A549 (cell line): ENCODE measurements around the gene PEPD. TPM values are rescaled to one million over a fixed set of nuclear protein-coding genes. Genes with fewer than 3 reads are reported as not detected.

ENCODE experiments used
- ATAC-seq, 2 experiments: fragments of 200-7000 bp in 1 of 2; fragments of >200 bp in 1 of 2; cut with Nextera tagmentation in 1 of 2; cut with Tn5 transposase in 1 of 2; 3 replicates each; pipeline versions ENCODE4 v1.8.0 to v1.9.1; 2018 to 2020; ENCODE audit warnings: mild to moderate bottlenecking in 1 of 2, moderate library complexity in 1 of 2
- CTCF ChIA-PET: fragments of 300-600 bp; sonication (Branson Sonifier 250); formaldehyde crosslinking; extraction: SDS; loops from one replicate; lab custom pipeline; 2021; ENCODE audit warnings: antibody characterized with exemption, inconsistent platforms; lab: Yijun Ruan, JAX
- POLR2A ChIA-PET: fragments of 350-600 bp; formaldehyde crosslinking; extraction: SDS; loops from one replicate; lab custom pipeline; 2021; ENCODE audit warnings: antibody characterized with exemption, inconsistent platforms; lab: Yijun Ruan, JAX
- DNase-seq, 2 experiments: peaks; one replicate each; pipeline versions ENCODE4 v3.0.0 to v3.0.0-alpha.2; 2011 to 2016; ENCODE audit warnings: low read depth in 1 of 2, low spot score in 1 of 2
- FAIRE-seq: peaks from 2 replicates; lab custom pipeline; 2011; peaks lifted over from hg19 to GRCh38; lab: Jason Lieb, UNC
- H3K27ac ChIP-seq, 2 experiments: fragments of >200 bp; sonication (Bioruptor Twin); formaldehyde crosslinking; 3 replicates each; pipeline ENCODE4 v1.5.1; 2016 to 2017
- H3K4me1 ChIP-seq: fragments of >200 bp; sonication (Bioruptor Twin); formaldehyde crosslinking; 3 replicates; pipeline ENCODE4 v1.6.1; 2016
- H3K4me2 ChIP-seq: fragments of >200 bp; sonication (Bioruptor Twin); formaldehyde crosslinking; 3 replicates; pipeline ENCODE4 v1.6.1; 2016
- H3K4me3 ChIP-seq: fragments of >200 bp; sonication (Bioruptor Twin); formaldehyde crosslinking; 3 replicates; pipeline ENCODE4 v1.5.1; 2016
- H3K9me3 ChIP-seq: fragments of >200 bp; sonication (Bioruptor Twin); formaldehyde crosslinking; 3 replicates; pipeline ENCODE4 v1.6.1; 2016
- BHLHE40 ChIP-seq: IDR thresholded peaks from 2 replicates; pipeline ENCODE4 v1.6.1; 2012; ENCODE audit warnings: low read depth, low read length, inconsistent platforms
- CBX2 ChIP-seq: fragments of 200-600 bp; sonication (generic); IDR thresholded peaks from 2 replicates; pipeline ENCODE4 v1.6.1; 2016; ENCODE audit warnings: low read depth, mild to moderate bottlenecking, borderline replicate concordance
- CEBPB ChIP-seq, 2 experiments: fragments of >200 bp in 1 of 2; sonication (Bioruptor Twin) in 1 of 2; formaldehyde crosslinking in 1 of 2; IDR thresholded peaks; 2 replicates each; pipeline ENCODE4 v1.6.1; 2012 to 2016
- CHD4 ChIP-seq: fragments of 200-600 bp; sonication (generic); IDR thresholded peaks from 2 replicates; pipeline ENCODE4 v1.6.1; 2016; ENCODE audit warnings: antibody characterized with exemption, mild to moderate bottlenecking, borderline replicate concordance
- CTCF ChIP-seq: fragments of >200 bp; sonication (Bioruptor Twin); formaldehyde crosslinking; IDR thresholded peaks from 3 replicates; pipeline ENCODE4 v1.5.1; 2016
- EHMT2 ChIP-seq: fragments of 200-600 bp; sonication (generic); IDR thresholded peaks from 2 replicates; pipeline ENCODE4 v1.6.1; 2016; ENCODE audit warnings: antibody characterized with exemption, low read depth, mild to moderate bottlenecking, moderate library complexity
- FOXS1 ChIP-seq: fragments of 250-450 bp; sonication (Bioruptor Pico); IDR thresholded peaks from 2 replicates; pipeline ENCODE4 v1.5.0; 2020; ENCODE audit warnings: mild to moderate bottlenecking, moderate library complexity
- GATA3 ChIP-seq: IDR thresholded peaks from 2 replicates; pipeline ENCODE4 v1.6.1; 2012; ENCODE audit warnings: borderline replicate concordance
- HES2 ChIP-seq: fragments of >200 bp; sonication (Bioruptor Twin); formaldehyde crosslinking; IDR thresholded peaks from 2 replicates; pipeline ENCODE4 v1.6.1; 2016
- HEYL ChIP-seq: fragments of 250-450 bp; sonication (Bioruptor Pico); IDR thresholded peaks from 2 replicates; pipeline ENCODE4 v1.8.0; 2021; ENCODE audit warnings: mild to moderate bottlenecking, moderate library complexity
- HOXA7 ChIP-seq: fragments of 250-450 bp; sonication (Bioruptor Pico); IDR thresholded peaks from 2 replicates; pipeline ENCODE4 v1.5.0; 2020; ENCODE audit warnings: mild to moderate bottlenecking, moderate library complexity
- HOXB13 ChIP-seq: fragments of 250-450 bp; sonication (Bioruptor Pico); IDR thresholded peaks from 2 replicates; pipeline ENCODE4 v1.5.0; 2020; ENCODE audit warnings: low read depth, mild to moderate bottlenecking, moderate library complexity
- KDM5A ChIP-seq: fragments of 200-600 bp; sonication (generic); IDR thresholded peaks from 2 replicates; pipeline ENCODE4 v1.6.1; 2016; ENCODE audit warnings: antibody characterized with exemption, mild to moderate bottlenecking
- MAZ ChIP-seq: fragments of 150-350 bp; IDR thresholded peaks from 2 replicates; pipeline ENCODE4 v1.6.1; 2014; ENCODE audit warnings: antibody characterized with exemption, low read depth, low read length, borderline replicate concordance
- PHF8 ChIP-seq: fragments of 200-600 bp; sonication (generic); IDR thresholded peaks from 2 replicates; pipeline ENCODE4 v1.6.1; 2016; ENCODE audit warnings: low read depth, mild to moderate bottlenecking, antibody characterized with exemption, moderate library complexity, borderline replicate concordance
- RARB ChIP-seq: fragments of 250-450 bp; sonication (Bioruptor Pico); IDR thresholded peaks from 2 replicates; pipeline ENCODE4 v1.8.0; 2021; ENCODE audit warnings: mild to moderate bottlenecking, moderate library complexity
- RCOR1 ChIP-seq: fragments of 150-350 bp; IDR thresholded peaks from 2 replicates; pipeline ENCODE4 v1.6.1; 2014; ENCODE audit warnings: antibody characterized with exemption, low read length, low read depth
- RFX5 ChIP-seq: fragments of 450-650 bp; IDR thresholded peaks from 2 replicates; pipeline ENCODE4 v1.7.1; 2014; ENCODE audit warnings: antibody characterized with exemption, mild to moderate bottlenecking, moderate library complexity
- TP53 ChIP-seq: fragments of 250-450 bp; sonication (Bioruptor Pico); IDR thresholded peaks from 2 replicates; pipeline ENCODE4 v1.5.0; 2021; ENCODE audit warnings: mild to moderate bottlenecking, moderate library complexity
- WGBS: methylation state at CpG from one replicate; pipeline ENCODE4 v1.1.6; 2017; ENCODE audit errors: missing lambda C conversion rate; 5-methylcytosine and 5-hydroxymethylcytosine counted together
- polyA plus RNA-seq, 4 experiments: library from polyadenylated mRNA; depleted of rRNA in 3 of 4; stranded (reverse); fragments of >200 nt; fragmentation: RNase III in 1 of 4; extraction: RNeasy Plus Mini Kit Qiagen cat#74134 plus additional on column Dnase treatment in 1 of 4; gene quantifications; 2 replicates in 3 of 4; 3 replicates in 1 of 4; pipeline ENCODE4 v1.2.3, GENCODE V29; 2011 to 2017
- TF ChIP-seq, protein P1 (sequence below): fragments of 250-450 bp; sonication (Bioruptor Pico); IDR thresholded peaks from 2 replicates; pipeline ENCODE4 v1.5.0; 2020; ENCODE audit warnings: low read depth, mild to moderate bottlenecking, moderate library complexity
- TF ChIP-seq, protein P2 (sequence below): fragments of 150-350 bp; IDR thresholded peaks from 2 replicates; pipeline ENCODE4 v1.6.1; 2014; ENCODE audit warnings: low read depth, mild to moderate bottlenecking, low read length

Gene PEPD
- polyA plus RNA-seq, 2 of the 4 experiments (the other 2 are of a cell fraction): 85.5 to 100 TPM

DNA sequence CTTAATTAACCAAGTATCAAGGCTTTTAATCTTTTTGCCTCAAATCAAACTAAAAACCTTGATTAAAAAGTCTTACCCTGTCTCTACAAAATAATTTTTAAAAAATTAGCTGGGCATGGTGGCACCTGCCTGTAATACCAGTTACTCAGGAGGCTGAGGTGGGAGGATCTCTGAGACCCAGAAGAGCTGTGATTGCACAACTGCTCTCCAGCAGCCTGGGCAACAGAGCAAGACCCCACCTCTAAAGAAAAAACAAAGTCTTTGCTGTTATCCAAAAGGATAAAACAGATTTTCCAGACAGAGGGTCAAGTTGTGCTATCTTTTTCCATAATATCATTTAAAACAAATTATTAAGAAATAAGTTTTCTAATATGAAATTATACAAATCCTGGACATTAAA lies 174.9 kb downstream of the PEPD start:
- DNase-seq (no peak), ATAC-seq (no peak), FAIRE-seq (peak; percentile 13)
- H3K4me1 ChIP-seq: peaks cover 5% of the 10 kb centered on the region; the same call in 1 of the 3 replicates
- H3K4me3 ChIP-seq: no peak overlapping the region
- no peak overlapping the region for H3K27ac ChIP-seq
- POLR2A ChIA-PET: no interaction called here
- H3K4me2 ChIP-seq: no peak overlapping the region
- H3K9me3 ChIP-seq: no peaks in the 10 kb centered on the region; the same call in 2 of the 3 replicates
- CTCF ChIA-PET: interaction anchor here (0.7 to 1.6 kb wide), 4 partner anchors 13 to 112 kb away, joined by 3 to 4 read pairs (median 3); no protein-coding TSS in a partner anchor
- no peak for TF ChIP-seq GATA3
- no peak for TF ChIP-seq HOXB13 (CRISPR knock-in tag)
- TF ChIP-seq TP53 (CRISPR knock-in tag): no peak
- TF ChIP-seq CTCF: no peak
- no peak for TF ChIP-seq RARB (CRISPR knock-in tag)
- TF ChIP-seq HOXA7 (CRISPR knock-in tag): no peak
- TF ChIP-seq CHD4: no peak
- TF ChIP-seq BHLHE40: no peak
- TF ChIP-seq, protein P1, sequence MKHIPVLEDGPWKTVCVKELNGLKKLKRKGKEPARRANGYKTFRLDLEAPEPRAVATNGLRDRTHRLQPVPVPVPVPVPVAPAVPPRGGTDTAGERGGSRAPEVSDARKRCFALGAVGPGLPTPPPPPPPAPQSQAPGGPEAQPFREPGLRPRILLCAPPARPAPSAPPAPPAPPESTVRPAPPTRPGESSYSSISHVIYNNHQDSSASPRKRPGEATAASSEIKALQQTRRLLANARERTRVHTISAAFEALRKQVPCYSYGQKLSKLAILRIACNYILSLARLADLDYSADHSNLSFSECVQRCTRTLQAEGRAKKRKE: no peak
- TF ChIP-seq HEYL (CRISPR knock-in tag): no peak
- no peak for TF ChIP-seq HES2
- TF ChIP-seq RCOR1: no peak

DNA sequence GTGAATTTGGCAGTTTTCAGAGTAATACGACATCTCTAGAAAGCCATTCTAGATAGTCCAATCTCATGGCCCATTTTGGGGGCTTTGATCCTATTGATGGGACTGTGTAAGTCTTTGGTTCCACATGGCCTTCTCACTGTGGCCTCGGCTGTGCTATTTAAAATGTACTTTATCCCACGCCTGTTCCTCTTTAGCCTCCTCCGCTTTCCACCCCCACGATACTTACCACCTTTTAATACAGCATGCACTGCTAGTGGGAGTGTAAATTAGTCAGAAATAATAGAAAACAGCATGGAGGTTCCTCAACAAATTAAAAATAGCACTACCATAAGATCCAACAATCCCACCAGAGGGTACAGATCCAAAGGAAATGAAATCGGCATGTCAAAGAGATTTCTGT lies 176.4 kb downstream of the PEPD start:
- FAIRE-seq (no peak), DNase-seq (no peak), ATAC-seq (no peak)
- WGBS: 66% methylated on average over 6 of the region's 6 CpGs
- TF ChIP-seq FOXS1 (CRISPR knock-in tag) (no peak), BHLHE40 (no peak), MAZ (no peak), RFX5 (no peak), CBX2 (no peak), EHMT2 (no peak), PHF8 (no peak), CEBPB (IDR thresholded peaks at IDR 0.05) (no peak), KDM5A (no peak)
- TF ChIP-seq, protein P2, sequence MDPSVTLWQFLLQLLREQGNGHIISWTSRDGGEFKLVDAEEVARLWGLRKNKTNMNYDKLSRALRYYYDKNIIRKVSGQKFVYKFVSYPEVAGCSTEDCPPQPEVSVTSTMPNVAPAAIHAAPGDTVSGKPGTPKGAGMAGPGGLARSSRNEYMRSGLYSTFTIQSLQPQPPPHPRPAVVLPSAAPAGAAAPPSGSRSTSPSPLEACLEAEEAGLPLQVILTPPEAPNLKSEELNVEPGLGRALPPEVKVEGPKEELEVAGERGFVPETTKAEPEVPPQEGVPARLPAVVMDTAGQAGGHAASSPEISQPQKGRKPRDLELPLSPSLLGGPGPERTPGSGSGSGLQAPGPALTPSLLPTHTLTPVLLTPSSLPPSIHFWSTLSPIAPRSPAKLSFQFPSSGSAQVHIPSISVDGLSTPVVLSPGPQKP: no peak
- Histone ChIP-seq H3K4me1 (peaks cover 5% of the 10 kb centered on the region; the same call in 1 of the 3 replicates), H3K9me3 (no peaks in the 10 kb centered on the region), H3K4me2 (no peak overlapping the region), H3K27ac (no peak overlapping the region), H3K4me3 (no peak overlapping the region)
- ChIA-PET CTCF (interaction anchor here (1.2 kb wide), 1 partner anchor 110 kb away, joined by 4 read pairs; no protein-coding TSS in a partner anchor), POLR2A (no interaction called here)
